Nephron (organoid): Measurements from ENCODE around the gene KLHL15.

Experiments used
- H3K27ac Mint-ChIP-seq, 3 experiments: 2 replicates each; pipeline ENCODE4 v1.8.0; 2020; ENCODE audit warnings: mixed read lengths in 3 of 3, mild to moderate bottlenecking in 2 of 3, moderate library complexity in 1 of 3
- H3K27me3 Mint-ChIP-seq: 2 replicates; pipeline ENCODE4 v1.8.0; 2021; ENCODE audit warnings: low read depth, mild to moderate bottlenecking, moderate library complexity, mixed read lengths
- H3K36me3 Mint-ChIP-seq: 2 replicates; pipeline ENCODE4 v1.8.0; 2020; ENCODE audit warnings: low read depth, mixed read lengths
- H3K4me1 Mint-ChIP-seq: 2 replicates; pipeline ENCODE4 v1.8.0; 2020; ENCODE audit warnings: mixed read lengths
- H3K4me3 Mint-ChIP-seq, 3 experiments: 2 replicates each; pipeline ENCODE4 v1.8.0; 2020; ENCODE audit warnings: mild to moderate bottlenecking in 3 of 3, mixed read lengths in 3 of 3, moderate library complexity in 2 of 3
- H3K9me3 Mint-ChIP-seq: 2 replicates; pipeline ENCODE4 v1.8.0; 2020; ENCODE audit warnings: mixed read lengths
- TF ChIP-seq, protein P1 (sequence below), 3 experiments: fragments of 200-600 bp; sonication (generic); IDR thresholded peaks; one replicate each; pipeline ENCODE4 v1.5.0; 2021; ENCODE audit warnings: antibody characterized with exemption in 3 of 3; ENCODE audit not compliant: unreplicated experiment in 3 of 3

The KLHL15 gene

GRCh38 chrX:24002792-24003191 lies 24.2 kb downstream of the KLHL15 start:
- no peaks in the 10 kb centered on the region for H3K27me3 Mint-ChIP-seq
- H3K36me3 Mint-ChIP-seq = peaks cover 62% of the 10 kb centered on the region
- TF ChIP-seq, protein P1, sequence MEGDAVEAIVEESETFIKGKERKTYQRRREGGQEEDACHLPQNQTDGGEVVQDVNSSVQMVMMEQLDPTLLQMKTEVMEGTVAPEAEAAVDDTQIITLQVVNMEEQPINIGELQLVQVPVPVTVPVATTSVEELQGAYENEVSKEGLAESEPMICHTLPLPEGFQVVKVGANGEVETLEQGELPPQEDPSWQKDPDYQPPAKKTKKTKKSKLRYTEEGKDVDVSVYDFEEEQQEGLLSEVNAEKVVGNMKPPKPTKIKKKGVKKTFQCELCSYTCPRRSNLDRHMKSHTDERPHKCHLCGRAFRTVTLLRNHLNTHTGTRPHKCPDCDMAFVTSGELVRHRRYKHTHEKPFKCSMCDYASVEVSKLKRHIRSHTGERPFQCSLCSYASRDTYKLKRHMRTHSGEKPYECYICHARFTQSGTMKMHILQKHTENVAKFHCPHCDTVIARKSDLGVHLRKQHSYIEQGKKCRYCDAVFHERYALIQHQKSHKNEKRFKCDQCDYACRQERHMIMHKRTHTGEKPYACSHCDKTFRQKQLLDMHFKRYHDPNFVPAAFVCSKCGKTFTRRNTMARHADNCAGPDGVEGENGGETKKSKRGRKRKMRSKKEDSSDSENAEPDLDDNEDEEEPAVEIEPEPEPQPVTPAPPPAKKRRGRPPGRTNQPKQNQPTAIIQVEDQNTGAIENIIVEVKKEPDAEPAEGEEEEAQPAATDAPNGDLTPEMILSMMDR (IDR thresholded peaks at IDR 0.05; ENCODE audit: unreplicated experiment in 3 of 3) = no peak
- H3K9me3 Mint-ChIP-seq = no peaks in the 10 kb centered on the region
- H3K4me3 Mint-ChIP-seq = no peak overlapping the region
- no peaks in the 10 kb centered on the region for H3K4me1 Mint-ChIP-seq
- H3K27ac Mint-ChIP-seq = no peak overlapping the region

GRCh38 chrX:24002167-24002566 lies 24.8 kb downstream of the KLHL15 start:
- Mint-ChIP-seq H3K36me3 (peaks cover 62% of the 10 kb centered on the region), H3K4me1 (no peaks in the 10 kb centered on the region), H3K4me3 (no peak overlapping the region), H3K27me3 (no peaks in the 10 kb centered on the region), H3K27ac (no peak overlapping the region), H3K9me3 (no peaks in the 10 kb centered on the region)
- TF ChIP-seq, protein P1 (IDR thresholded peaks at IDR 0.05; ENCODE audit: unreplicated experiment in 3 of 3) = no peak

- H3K36me3 Mint-ChIP-seq = peaks cover 57% of the 10 kb centered on the region
- no peak overlapping the region for H3K4me3 Mint-ChIP-seq
- peak overlapping the region in 1 of 3 experiments; percentile 43 for H3K27ac Mint-ChIP-seq
- TF ChIP-seq, protein P1 (IDR thresholded peaks at IDR 0.05; ENCODE audit: unreplicated experiment in 3 of 3) = no peak
- H3K4me1 Mint-ChIP-seq = no peaks in the 10 kb centered on the region
- no peaks in the 10 kb centered on the region for H3K9me3 Mint-ChIP-seq
- no peaks in the 10 kb centered on the region for H3K27me3 Mint-ChIP-seq
These were observed 27.3 kb downstream of the KLHL15 start for GRCh38 chrX:23999671-24000070.

DNA sequence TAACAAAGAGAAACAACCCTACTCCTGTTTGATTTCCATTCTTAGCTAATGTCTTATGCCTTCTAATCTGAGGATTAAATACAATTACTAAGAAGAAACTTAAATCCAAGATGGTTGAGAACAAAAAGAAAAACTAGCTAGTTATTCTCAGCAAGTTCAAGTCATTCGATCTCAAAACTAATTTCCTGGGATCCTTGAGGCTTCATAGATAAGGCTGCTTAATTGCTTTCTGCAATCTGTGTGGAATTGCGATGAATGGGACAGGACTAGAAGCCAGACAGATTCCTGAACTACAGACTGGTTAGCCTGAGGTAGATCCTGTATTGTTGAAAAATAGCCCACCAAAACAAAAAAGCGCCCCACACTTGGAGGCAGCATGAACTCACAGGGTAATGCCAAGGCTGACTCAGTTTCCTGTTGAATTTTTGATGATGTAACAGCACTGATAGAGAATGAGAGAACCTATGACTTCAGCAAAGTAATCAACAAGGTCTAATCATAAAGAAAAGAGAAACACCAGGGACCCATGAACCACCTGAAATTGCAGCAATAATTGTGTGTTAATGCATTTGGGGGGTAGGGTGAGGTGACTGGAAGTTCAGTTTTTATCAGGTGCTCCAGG lies 33.9 kb downstream of the KLHL15 start:
- H3K9me3 Mint-ChIP-seq = no peaks in the 10 kb centered on the region
- H3K4me3 Mint-ChIP-seq = no peak overlapping the region
- H3K4me1 Mint-ChIP-seq = no peaks in the 10 kb centered on the region
- H3K27ac Mint-ChIP-seq = no peak overlapping the region
- H3K27me3 Mint-ChIP-seq = no peaks in the 10 kb centered on the region
- H3K36me3 Mint-ChIP-seq = peaks cover 55% of the 10 kb centered on the region
- TF ChIP-seq, protein P1 (IDR thresholded peaks at IDR 0.05; ENCODE audit: unreplicated experiment in 3 of 3) = no peak

- Mint-ChIP-seq H3K4me3 (no peak overlapping the region), H3K27me3 (no peaks in the 10 kb centered on the region), H3K4me1 (no peaks in the 10 kb centered on the region), H3K9me3 (no peaks in the 10 kb centered on the region), H3K36me3 (peaks cover 59% of the 10 kb centered on the region), H3K27ac (no peak overlapping the region)
- TF ChIP-seq, protein P1 (IDR thresholded peaks at IDR 0.05; ENCODE audit: unreplicated experiment in 3 of 3) = no peak
These were observed 34.6 kb downstream of the KLHL15 start for GRCh38 chrX:23992431-23992830.

DNA sequence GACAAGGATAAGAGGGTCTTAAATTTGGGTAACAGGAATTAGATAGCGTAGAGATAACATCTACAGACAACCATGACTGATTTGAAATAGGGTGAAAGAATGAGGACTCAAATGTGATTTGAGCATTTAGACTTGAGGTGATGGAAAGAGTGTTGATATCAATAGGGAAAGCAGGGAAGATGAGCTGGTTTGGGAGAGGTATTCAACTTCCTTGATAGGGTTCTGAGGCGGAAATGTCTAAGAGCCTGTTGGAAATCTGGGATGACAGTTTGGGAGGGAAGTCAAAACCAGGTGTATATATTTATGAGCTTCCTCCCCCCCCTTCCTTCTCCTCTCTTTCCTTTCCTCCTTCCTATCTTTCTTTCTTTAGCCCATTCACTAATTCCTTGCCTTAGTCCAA lies 36.5 kb downstream of the KLHL15 start:
- no peaks in the 10 kb centered on the region for H3K9me3 Mint-ChIP-seq
- H3K36me3 Mint-ChIP-seq = peaks cover 60% of the 10 kb centered on the region
- no peaks in the 10 kb centered on the region for H3K27me3 Mint-ChIP-seq
- no peaks in the 10 kb centered on the region for H3K4me1 Mint-ChIP-seq
- H3K4me3 Mint-ChIP-seq = no peak overlapping the region
- no peak overlapping the region for H3K27ac Mint-ChIP-seq
- TF ChIP-seq, protein P1 (IDR thresholded peaks at IDR 0.05; ENCODE audit: unreplicated experiment in 3 of 3) = no peak
